Chondrocyte (in vitro differentiated cells): ENCODE measurements around the gene YIPF1. TPM values are rescaled to one million over a fixed set of nuclear protein-coding genes. Genes with fewer than 3 reads are reported as not detected.

Experiments
- DNase-seq: peaks from one replicate; pipeline ENCODE4 v3.0.0; 2021; ENCODE audit warnings: mixed read lengths, low spot score
- H3K27ac Mint-ChIP-seq: one replicate; pipeline ENCODE4 v1.8.0; 2021; ENCODE audit warnings: mild to moderate bottlenecking, moderate library complexity, mixed read lengths; ENCODE audit not compliant: unreplicated experiment
- H3K27me3 Mint-ChIP-seq: 2 replicates; pipeline ENCODE4 v1.8.0; 2021; ENCODE audit warnings: low read depth, mixed read lengths
- H3K36me3 Mint-ChIP-seq: 2 replicates; pipeline ENCODE4 v1.8.0; 2021; ENCODE audit warnings: low read depth, mixed read lengths
- H3K4me1 Mint-ChIP-seq: 2 replicates; pipeline ENCODE4 v1.8.0; 2021; ENCODE audit warnings: low read depth, mild to moderate bottlenecking, mixed read lengths
- H3K4me3 Mint-ChIP-seq: one replicate; pipeline ENCODE4 v1.8.0; 2021; ENCODE audit warnings: mild to moderate bottlenecking, moderate library complexity, mixed read lengths; ENCODE audit not compliant: unreplicated experiment
- H3K9me3 Mint-ChIP-seq: 2 replicates; pipeline ENCODE4 v1.8.0; 2021; ENCODE audit warnings: low read depth, mixed read lengths
- CTCF ChIP-seq: fragments of 200-600 bp; sonication (generic); IDR thresholded peaks from 2 replicates; pipeline ENCODE4 v1.5.0; 2021; ENCODE audit warnings: antibody characterized with exemption, mild to moderate bottlenecking, moderate library complexity
- total RNA-seq: library from RNA; stranded (reverse); gene quantifications from 3 replicates; pipeline ENCODE4 v1.2.1, GENCODE V29; 2021

Gene YIPF1
- total RNA-seq, 1 donor from 2014 or later, result 18.1 TPM

- TF ChIP-seq CTCF, result peak; percentile 89
- Mint-ChIP-seq H3K4me3 (no peak overlapping the region), H3K27ac (no peak overlapping the region), H3K36me3 (peaks cover 15% of the 10 kb centered on the region), H3K9me3 (no peaks in the 10 kb centered on the region), H3K27me3 (no peaks in the 10 kb centered on the region), H3K4me1 (peaks cover 4% of the 10 kb centered on the region)
- no peak for DNase-seq
These were observed 28.6 kb downstream of the YIPF1 start for GRCh38 chr1:53860967-53861411.

- peaks cover 30% of the 10 kb centered on the region for H3K36me3 Mint-ChIP-seq
- H3K4me3 Mint-ChIP-seq, result no peak overlapping the region
- no peaks in the 10 kb centered on the region for H3K27me3 Mint-ChIP-seq
- no peaks in the 10 kb centered on the region for H3K4me1 Mint-ChIP-seq
- H3K27ac Mint-ChIP-seq, result no peak overlapping the region
- peaks cover 2% of the 10 kb centered on the region for H3K9me3 Mint-ChIP-seq
- TF ChIP-seq CTCF, result no peak
- no peak for DNase-seq
These were observed 37.9 kb downstream of the YIPF1 start for GRCh38 chr1:53851571-53852285.

- Mint-ChIP-seq H3K4me1 (no peaks in the 10 kb centered on the region), H3K36me3 (peaks cover 26% of the 10 kb centered on the region), H3K27ac (no peak overlapping the region), H3K27me3 (no peaks in the 10 kb centered on the region), H3K9me3 (peaks cover 2% of the 10 kb centered on the region), H3K4me3 (no peak overlapping the region)
- DNase-seq, result no peak
- TF ChIP-seq CTCF, result no peak
These were observed 39.4 kb downstream of the YIPF1 start for GRCh38 chr1:53850082-53850673.

- TF ChIP-seq CTCF, result no peak
- Mint-ChIP-seq H3K4me3 (no peak overlapping the region), H3K36me3 (peaks cover 16% of the 10 kb centered on the region), H3K27me3 (no peaks in the 10 kb centered on the region), H3K4me1 (no peaks in the 10 kb centered on the region), H3K27ac (no peak overlapping the region), H3K9me3 (peaks cover 4% of the 10 kb centered on the region)
- no peak for DNase-seq
These were observed 41.6 kb downstream of the YIPF1 start for GRCh38 chr1:53847980-53848379.

- no peak overlapping the region for H3K4me3 Mint-ChIP-seq
- H3K27ac Mint-ChIP-seq, result no peak overlapping the region
- no peak for DNase-seq
- H3K27me3 Mint-ChIP-seq, result no peaks in the 10 kb centered on the region
- H3K36me3 Mint-ChIP-seq, result peaks cover 2% of the 10 kb centered on the region
- no peak for TF ChIP-seq CTCF
- peaks cover 13% of the 10 kb centered on the region for H3K9me3 Mint-ChIP-seq
- H3K4me1 Mint-ChIP-seq, result peaks cover 12% of the 10 kb centered on the region
These were observed 47.2 kb downstream of the YIPF1 start for GRCh38 chr1:53842347-53842746.
